ENCODE measurements around the gene ZNF483. TPM values are rescaled to one million over a fixed set of nuclear protein-coding genes. Genes with fewer than 3 reads are reported as not detected.

The ZNF483 gene
- total and polyA plus RNA-seq, 9 of the 15 experiments (the other 6 are each of a cell fraction or from before 2014, with no cell fraction given) = 0.04 to 1.0 (median 0.38) TPM

- TF ChIP-seq ZBTB2 (IDR thresholded peaks at IDR 0.05) (no peak), U2AF2 (optimal IDR thresholded peaks at IDR 0.05; ENCODE audit: low read depth, low read length) (no peak), HES1 (IDR thresholded peaks at IDR 0.05; ENCODE audit: low read depth) (peak; percentile 85), FOXO4 (CRISPR knock-in tag; IDR thresholded peaks at IDR 0.05) (no peak), ZNF444 (CRISPR knock-in tag; IDR thresholded peaks at IDR 0.05) (no peak), KLF6 (CRISPR knock-in tag; IDR thresholded peaks at IDR 0.05; ENCODE audit: borderline replicate concordance) (no peak), SMAD4 (CRISPR knock-in tag; conservative IDR thresholded peaks at IDR 0.05) (no peak), ZNF655 (CRISPR knock-in tag; IDR thresholded peaks at IDR 0.05) (no peak), SAP30 (IDR thresholded peaks at IDR 0.05; ENCODE audit: borderline replicate concordance, insufficient read depth, low read depth, low read length, poor library complexity, severe bottlenecking) (no peak), DEAF1 (CRISPR knock-in tag; IDR thresholded peaks at IDR 0.05) (no peak), MCM2 (IDR thresholded peaks at IDR 0.05; ENCODE audit: low read depth) (no peak), ARNT (IDR thresholded peaks at IDR 0.05) (no peak), TSHZ1 (CRISPR knock-in tag; IDR thresholded peaks at IDR 0.05) (no peak), JUNB (CRISPR knock-in tag; conservative IDR thresholded peaks at IDR 0.05) (no peak), ZNF316 (IDR thresholded peaks at IDR 0.05) (peak; percentile 94), TAF15 (IDR thresholded peaks at IDR 0.05; ENCODE audit: low read depth, low read length) (no peak), RB1 (IDR thresholded peaks at IDR 0.05; ENCODE audit: low read depth) (no peak), RFX1 (IDR thresholded peaks at IDR 0.05) (no peak)
Measured at GRCh38 chr9:111601237-111602018, 76.4 kb downstream of the ZNF483 start (continued).

All from K562 (cell line).